ENCODE data around the gene RGS9. TPM values are rescaled to one million over a fixed set of nuclear protein-coding genes. Genes with fewer than 3 reads are reported as not detected.

RGS9 gene
- total and polyA plus RNA-seq, 2 of the 13 experiments (the other 11 are each of a cell fraction or from before 2014, with no cell fraction given): 0.44 to 0.74 TPM

DNA sequence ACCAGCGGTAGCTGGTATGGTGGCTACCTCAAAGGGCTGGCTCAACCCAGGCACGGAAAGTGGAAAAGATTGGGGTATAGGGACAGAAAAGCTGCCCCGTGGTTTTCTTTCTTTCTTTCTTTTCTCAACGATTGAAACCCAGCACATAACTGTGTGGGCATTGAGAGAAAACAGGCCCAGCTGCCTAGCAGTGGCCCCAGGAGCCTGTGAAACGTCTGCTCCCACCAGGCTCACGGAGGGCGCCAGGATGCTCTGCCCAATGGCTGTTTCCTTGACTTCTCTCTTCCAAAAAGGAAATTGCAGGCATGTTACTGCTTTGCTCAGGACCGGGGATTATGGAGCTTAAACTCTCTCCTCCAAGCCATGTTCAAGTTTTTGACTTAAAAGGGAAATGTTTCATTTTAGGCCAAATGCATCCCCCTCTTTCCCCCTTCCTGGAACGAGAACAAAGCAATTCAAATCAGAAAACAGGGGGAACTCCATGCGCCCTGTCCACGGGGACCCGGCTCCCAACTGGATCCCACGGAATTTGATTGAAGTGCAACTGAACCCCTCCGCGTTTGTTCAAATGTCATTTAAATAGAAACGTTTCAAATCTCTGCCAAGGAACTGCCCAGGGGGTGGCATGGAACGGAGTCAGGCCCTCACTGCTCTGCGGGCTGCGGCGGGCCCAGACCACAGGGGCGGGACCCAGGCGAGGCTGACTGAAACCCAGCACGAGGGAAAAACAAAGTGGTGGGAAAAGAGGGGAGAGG, 133.5 kb downstream of the RGS9 start (continued):
- TF ChIP-seq, protein P1, sequence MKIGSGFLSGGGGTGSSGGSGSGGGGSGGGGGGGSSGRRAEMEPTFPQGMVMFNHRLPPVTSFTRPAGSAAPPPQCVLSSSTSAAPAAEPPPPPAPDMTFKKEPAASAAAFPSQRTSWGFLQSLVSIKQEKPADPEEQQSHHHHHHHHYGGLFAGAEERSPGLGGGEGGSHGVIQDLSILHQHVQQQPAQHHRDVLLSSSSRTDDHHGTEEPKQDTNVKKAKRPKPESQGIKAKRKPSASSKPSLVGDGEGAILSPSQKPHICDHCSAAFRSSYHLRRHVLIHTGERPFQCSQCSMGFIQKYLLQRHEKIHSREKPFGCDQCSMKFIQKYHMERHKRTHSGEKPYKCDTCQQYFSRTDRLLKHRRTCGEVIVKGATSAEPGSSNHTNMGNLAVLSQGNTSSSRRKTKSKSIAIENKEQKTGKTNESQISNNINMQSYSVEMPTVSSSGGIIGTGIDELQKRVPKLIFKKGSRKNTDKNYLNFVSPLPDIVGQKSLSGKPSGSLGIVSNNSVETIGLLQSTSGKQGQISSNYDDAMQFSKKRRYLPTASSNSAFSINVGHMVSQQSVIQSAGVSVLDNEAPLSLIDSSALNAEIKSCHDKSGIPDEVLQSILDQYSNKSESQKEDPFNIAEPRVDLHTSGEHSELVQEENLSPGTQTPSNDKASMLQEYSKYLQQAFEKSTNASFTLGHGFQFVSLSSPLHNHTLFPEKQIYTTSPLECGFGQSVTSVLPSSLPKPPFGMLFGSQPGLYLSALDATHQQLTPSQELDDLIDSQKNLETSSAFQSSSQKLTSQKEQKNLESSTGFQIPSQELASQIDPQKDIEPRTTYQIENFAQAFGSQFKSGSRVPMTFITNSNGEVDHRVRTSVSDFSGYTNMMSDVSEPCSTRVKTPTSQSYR (CRISPR knock-in tag; IDR thresholded peaks at IDR 0.05; ENCODE audit: borderline replicate concordance): no peak
- no peak for TF ChIP-seq ZSCAN29 (CRISPR knock-in tag; conservative IDR thresholded peaks at IDR 0.05)
- TF ChIP-seq, protein P2, sequence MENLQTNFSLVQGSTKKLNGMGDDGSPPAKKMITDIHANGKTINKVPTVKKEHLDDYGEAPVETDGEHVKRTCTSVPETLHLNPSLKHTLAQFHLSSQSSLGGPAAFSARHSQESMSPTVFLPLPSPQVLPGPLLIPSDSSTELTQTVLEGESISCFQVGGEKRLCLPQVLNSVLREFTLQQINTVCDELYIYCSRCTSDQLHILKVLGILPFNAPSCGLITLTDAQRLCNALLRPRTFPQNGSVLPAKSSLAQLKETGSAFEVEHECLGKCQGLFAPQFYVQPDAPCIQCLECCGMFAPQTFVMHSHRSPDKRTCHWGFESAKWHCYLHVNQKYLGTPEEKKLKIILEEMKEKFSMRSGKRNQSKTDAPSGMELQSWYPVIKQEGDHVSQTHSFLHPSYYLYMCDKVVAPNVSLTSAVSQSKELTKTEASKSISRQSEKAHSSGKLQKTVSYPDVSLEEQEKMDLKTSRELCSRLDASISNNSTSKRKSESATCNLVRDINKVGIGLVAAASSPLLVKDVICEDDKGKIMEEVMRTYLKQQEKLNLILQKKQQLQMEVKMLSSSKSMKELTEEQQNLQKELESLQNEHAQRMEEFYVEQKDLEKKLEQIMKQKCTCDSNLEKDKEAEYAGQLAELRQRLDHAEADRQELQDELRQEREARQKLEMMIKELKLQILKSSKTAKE (CRISPR knock-in tag; IDR thresholded peaks at IDR 0.05; ENCODE audit: borderline replicate concordance): no peak

DNA sequence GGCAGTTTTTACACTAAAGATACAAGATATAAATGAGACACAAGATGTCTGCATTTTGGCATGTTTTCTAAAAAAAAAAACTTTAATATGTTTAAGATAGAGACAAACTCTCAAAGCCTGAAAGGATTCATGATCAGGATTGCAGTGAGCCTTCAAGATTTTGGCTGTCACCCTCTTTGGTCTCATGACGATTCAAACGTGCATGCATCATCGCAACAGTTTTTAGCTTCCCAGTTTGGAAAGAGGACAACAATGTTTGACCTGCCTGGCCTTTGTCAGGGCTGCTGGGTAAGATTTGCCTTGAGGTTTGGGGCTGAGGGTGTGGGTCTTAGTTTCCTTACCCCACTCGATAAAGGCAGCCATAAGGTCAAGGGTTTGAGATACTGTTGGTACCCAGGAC, 134.1 kb downstream of the RGS9 start:
- FAIRE-seq (no peak), ATAC-seq (no peak), DNase-seq (ENCODE audit: low spot score) (no peak)
- H3K9ac ChIP-seq (ENCODE audit: insufficient read depth, low read depth, low read length): no peak overlapping the region
- in situ Hi-C loops (cut with HindIII; ENCODE audit: extremely low pct_ligation_motif_present, low pct_unique_long_range_greater_than_20kb): no loop called here
- ChIA-PET CTCF (ENCODE audit: low intra/inter-chr PET ratio, low total read pairs) (no interaction called here), POLR2A (no interaction called here)
- H3K79me2 ChIP-seq (ENCODE audit: insufficient read depth, low read length): no peaks in the 10 kb centered on the region
- no peaks in the 10 kb centered on the region for H4K20me1 ChIP-seq (ENCODE audit: insufficient read depth, low read length)
- 28% methylated on average over 4 of the region's 4 CpGs for WGBS (ENCODE audit: low lambda C conversion rate)
- H3K9me3 ChIP-seq (ENCODE audit: low read length): no peaks in the 10 kb centered on the region
- no peaks in the 10 kb centered on the region for H3K36me3 ChIP-seq (replicated peaks in 1 of 2; ENCODE audit: control insufficient read depth in 1 of 2, insufficient read depth in 2 of 2, low read length in 2 of 2)
- H3K4me2 ChIP-seq (ENCODE audit: low read depth, low read length): no peak overlapping the region
- intact Hi-C loops (cut with micrococcal nuclease; ENCODE audit: unreplicated experiment): no loop called here
- H3K4me1 ChIP-seq (ENCODE audit: insufficient read depth, low read length): no peaks in the 10 kb centered on the region
- H3K4me3 ChIP-seq (replicated peaks in 1 of 3; ENCODE audit: insufficient read depth in 1 of 3, low read depth in 2 of 3, low read length in 3 of 3): no peak overlapping the region
- H3K27me3 ChIP-seq (ENCODE audit: control insufficient read depth in 1 of 2, insufficient read depth in 2 of 2, low read length in 2 of 2): peaks cover 0 to under 1% of the 10 kb centered on the region in 2 experiments; a peak in 1 of 5 replicates
- no peak overlapping the region for H3K27ac ChIP-seq (ENCODE audit: extremely low read length, insufficient read depth, low read length)
- BruUV-seq (replicated peaks): no TSS peak
- no peak overlapping the region for H2AFZ ChIP-seq (ENCODE audit: low read length)
- TF ChIP-seq TBX2 (CRISPR knock-in tag; IDR thresholded peaks at IDR 0.05; ENCODE audit: borderline replicate concordance) (no peak), ELF1 (CRISPR knock-in tag; IDR thresholded peaks at IDR 0.05) (no peak), NCOA5 (CRISPR knock-in tag; IDR thresholded peaks at IDR 0.05) (no peak), SNAPC2 (CRISPR knock-in tag; IDR thresholded peaks at IDR 0.05) (no peak), BRD4 (CRISPR knock-in tag; IDR thresholded peaks at IDR 0.05) (no peak), NBN (conservative IDR thresholded peaks at IDR 0.05) (no peak), ZNF564 (CRISPR knock-in tag; IDR thresholded peaks at IDR 0.05) (no peak), PCBP1 (IDR thresholded peaks at IDR 0.05; ENCODE audit: borderline replicate concordance, low read depth, low read length) (no peak), KDM2A (CRISPR knock-in tag; IDR thresholded peaks at IDR 0.05; ENCODE audit: borderline replicate concordance, low read depth) (no peak)
- TF ChIP-seq, protein P3, sequence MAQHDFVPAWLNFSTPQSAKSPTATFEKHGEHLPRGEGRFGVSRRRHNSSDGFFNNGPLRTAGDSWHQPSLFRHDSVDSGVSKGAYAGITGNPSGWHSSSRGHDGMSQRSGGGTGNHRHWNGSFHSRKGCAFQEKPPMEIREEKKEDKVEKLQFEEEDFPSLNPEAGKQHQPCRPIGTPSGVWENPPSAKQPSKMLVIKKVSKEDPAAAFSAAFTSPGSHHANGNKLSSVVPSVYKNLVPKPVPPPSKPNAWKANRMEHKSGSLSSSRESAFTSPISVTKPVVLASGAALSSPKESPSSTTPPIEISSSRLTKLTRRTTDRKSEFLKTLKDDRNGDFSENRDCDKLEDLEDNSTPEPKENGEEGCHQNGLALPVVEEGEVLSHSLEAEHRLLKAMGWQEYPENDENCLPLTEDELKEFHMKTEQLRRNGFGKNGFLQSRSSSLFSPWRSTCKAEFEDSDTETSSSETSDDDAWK (CRISPR knock-in tag; IDR thresholded peaks at IDR 0.05): no peak
- TF ChIP-seq, protein P4, sequence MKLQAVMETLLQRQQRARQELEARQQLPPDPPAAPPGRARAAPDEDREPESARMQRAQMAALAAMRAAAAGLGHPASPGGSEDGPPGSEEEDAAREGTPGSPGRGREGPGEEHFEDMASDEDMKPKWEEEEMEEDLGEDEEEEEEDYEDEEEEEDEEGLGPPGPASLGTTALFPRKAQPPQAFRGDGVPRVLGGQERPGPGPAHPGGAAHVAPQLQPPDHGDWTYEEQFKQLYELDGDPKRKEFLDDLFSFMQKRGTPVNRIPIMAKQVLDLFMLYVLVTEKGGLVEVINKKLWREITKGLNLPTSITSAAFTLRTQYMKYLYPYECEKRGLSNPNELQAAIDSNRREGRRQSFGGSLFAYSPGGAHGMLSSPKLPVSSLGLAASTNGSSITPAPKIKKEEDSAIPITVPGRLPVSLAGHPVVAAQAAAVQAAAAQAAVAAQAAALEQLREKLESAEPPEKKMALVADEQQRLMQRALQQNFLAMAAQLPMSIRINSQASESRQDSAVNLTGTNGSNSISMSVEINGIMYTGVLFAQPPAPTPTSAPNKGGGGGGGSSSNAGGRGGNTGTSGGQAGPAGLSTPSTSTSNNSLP (IDR thresholded peaks at IDR 0.05; ENCODE audit: low read depth, low read length): no peak

All from HepG2 (cell line).